Right ventricle myocardium superior (tissue), 1 donor: ENCODE measurements around the gene A2ML1. TPM values are rescaled to one million over a fixed set of nuclear protein-coding genes. Genes with fewer than 3 reads are reported as not detected.
"Not testable (repeated sequence)": the region's sequence is repeated elsewhere in the genome, so short reads cannot be mapped to it uniquely, and the experiment has no call there.

Experiments used
- ATAC-seq: fragments of 200-7000 bp; cut with Tn5 transposase; one replicate; pipeline ENCODE4 v1.9.1; 2020; ENCODE audit warnings: mild to moderate bottlenecking; ENCODE audit not compliant: poor library complexity
- DNase-seq: peaks from one replicate; pipeline ENCODE4 v3.0.0-alpha.2; 2020
- intact Hi-C: fragments of 100-400 bp; cut with DNase I; formaldehyde crosslinking; loops from one replicate; pipeline ENCODE4 v1.11.2; 2022
- total RNA-seq: library from RNA; stranded (reverse); fragmentation: NEBNext Ultra II Directional; extraction: Animal tissue kit (Norgen Biotek cat#: 25700); gene quantifications from one replicate; pipeline ENCODE4 v1.2.1, GENCODE V29; 2021
- donor health status: DM: no; HTN: yes; CAD: no; lungs with severe emphysema.

A2ML1 gene
- total RNA-seq, 1 donor from 2014 or later: not detected

DNA sequence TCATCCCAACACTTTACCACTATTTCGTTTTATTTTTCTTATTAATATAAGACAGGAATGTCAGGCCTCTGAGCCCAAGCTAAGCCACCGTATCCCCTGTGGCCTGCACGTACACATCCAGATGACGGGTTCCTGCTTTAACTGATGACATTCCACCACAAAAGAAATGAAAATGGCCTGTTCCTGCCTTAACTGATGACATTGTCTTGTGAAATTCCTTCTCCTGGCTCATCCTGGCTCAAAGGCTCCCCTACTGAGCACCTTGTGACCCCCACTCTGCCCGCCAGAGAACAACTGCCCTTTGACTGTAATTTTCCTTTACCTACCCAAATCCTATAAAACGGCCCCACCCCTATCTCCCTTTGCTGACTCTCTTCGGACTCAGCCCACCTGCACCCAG is 12.3 kb upstream of the A2ML1 start:
- DNase-seq, intact Hi-C loops, ATAC-seq: not testable (repeated sequence)

DNA sequence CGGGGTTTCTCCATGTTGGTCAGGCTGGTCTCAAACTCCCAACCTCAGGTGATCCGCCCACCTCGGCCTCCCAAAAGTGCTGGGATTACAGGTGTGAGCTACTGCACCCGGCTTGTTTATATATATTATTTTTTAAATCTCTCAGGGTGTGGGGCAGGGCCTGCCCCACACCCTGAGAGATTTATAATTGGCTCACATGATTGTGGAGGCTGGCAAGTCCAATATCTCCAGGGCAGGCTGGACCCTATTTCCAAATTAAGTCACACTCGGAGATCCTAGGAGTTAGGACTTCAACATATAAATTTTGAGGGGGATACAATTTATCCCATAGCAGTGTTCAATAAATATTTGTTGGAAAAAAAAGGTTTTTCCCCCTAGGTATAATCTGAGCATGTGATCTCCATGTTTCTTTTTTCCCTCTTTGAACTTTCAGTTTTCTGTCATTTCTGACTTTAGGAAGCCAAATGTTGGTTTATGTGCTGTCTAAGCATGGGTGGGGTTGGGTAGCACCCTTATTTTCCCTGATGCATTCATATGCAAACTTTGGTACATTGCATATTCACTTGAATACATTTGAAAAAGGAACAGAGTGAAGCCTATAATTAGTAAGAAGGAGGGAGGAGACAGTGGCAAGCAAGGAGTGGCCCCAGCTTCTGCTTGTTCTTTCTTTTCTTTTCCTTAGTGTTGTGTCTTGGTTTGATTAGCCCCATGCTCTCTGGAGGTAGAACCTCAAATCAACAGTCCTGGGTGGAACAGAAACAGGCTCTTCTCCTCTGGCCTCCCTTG is 8.7 kb upstream of the A2ML1 start:
- intact Hi-C loops: no loop called here
- DNase-seq (no peak), ATAC-seq (no peak)

DNA sequence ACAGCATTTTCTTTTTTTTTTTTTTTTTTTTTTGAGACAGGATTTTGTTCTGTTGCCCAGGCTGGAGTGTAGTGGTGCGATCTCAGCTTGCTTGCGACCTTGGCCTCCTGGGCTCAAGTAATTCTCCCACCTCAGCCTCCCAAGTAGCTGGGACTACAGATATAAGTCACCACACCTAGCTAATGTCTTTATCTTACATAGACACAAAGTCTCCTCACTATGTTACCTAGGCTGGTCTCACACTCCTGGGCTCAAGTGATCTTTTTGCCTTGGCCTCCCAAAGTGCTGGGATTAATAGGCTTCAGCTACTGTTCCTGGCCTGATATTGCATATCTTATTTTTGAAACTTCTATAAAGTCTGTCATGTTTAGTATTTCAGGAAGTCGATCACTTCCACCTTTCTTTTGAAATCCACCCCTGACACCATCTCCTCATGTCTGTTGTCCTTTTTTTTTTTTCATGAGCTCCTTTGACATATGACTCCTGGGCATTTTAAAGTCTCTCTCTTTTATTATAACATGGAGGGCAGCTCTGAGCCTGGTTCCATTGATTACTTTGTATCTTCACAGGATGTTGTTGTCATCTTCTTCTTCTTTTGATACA is 5.9 kb upstream of the A2ML1 start:
- ATAC-seq (no peak), DNase-seq (no peak)
- intact Hi-C loops: no loop called here

DNA sequence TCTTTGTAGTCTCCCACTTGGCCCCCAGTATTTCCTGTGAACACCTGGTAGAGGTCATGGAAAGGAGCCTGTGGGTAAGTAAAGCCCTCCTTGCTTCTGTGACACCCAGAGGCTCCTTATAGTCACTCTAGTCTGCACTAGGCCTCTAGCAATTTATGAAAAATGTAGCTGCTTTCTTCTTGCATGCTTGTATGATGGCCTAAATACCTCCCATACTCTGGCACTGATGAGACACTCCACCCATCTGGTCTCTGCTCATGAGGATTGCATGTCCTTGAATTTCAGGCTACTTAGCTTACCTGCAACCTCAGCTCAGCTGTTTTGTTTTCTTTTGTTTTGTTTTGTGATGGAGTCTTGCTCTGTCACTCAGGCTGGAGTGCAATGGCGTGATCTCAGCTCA is 4.6 kb upstream of the A2ML1 start:
- ATAC-seq: no peak
- no peak for DNase-seq
- intact Hi-C loops: no loop called here

DNA sequence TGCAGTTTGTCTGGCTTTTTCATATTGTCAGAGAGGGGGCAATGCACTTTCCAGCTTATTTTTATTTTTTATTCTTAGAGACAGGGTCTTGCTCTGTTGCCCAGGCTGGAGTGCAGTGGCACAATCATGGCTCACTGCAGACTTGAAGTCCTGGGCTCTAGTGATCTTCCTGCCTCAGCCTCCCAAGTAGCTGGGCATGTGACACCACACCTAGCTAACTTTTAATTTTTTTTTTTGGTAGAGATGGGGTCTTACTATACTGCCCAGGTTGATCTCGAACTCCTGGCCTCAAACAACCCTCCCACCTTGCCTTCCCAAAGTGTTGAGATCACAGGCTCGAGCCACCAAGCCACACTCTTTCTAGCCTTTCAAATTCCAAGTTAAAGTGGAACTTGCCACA is 3.9 kb upstream of the A2ML1 start:
- ATAC-seq: no peak
- intact Hi-C loops: no loop called here
- DNase-seq: no peak

DNA sequence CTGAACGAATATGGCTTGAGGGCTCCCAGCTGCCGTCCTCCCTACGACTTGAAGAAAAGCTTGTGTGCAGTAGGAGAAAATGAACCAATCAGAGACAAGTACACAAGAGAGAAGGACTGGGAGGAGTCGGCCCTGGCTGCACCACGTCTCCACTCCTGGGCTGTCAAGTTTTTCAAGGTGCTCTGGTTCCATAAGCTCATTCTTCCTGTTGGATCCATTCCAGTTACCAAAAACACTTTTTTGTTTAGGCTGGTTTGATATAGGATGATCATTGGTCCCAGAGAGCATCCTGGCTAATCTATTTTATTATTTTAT is 2.8 kb upstream of the A2ML1 start:
- no peak for ATAC-seq
- no peak for DNase-seq
- intact Hi-C loops: no loop called here

DNA sequence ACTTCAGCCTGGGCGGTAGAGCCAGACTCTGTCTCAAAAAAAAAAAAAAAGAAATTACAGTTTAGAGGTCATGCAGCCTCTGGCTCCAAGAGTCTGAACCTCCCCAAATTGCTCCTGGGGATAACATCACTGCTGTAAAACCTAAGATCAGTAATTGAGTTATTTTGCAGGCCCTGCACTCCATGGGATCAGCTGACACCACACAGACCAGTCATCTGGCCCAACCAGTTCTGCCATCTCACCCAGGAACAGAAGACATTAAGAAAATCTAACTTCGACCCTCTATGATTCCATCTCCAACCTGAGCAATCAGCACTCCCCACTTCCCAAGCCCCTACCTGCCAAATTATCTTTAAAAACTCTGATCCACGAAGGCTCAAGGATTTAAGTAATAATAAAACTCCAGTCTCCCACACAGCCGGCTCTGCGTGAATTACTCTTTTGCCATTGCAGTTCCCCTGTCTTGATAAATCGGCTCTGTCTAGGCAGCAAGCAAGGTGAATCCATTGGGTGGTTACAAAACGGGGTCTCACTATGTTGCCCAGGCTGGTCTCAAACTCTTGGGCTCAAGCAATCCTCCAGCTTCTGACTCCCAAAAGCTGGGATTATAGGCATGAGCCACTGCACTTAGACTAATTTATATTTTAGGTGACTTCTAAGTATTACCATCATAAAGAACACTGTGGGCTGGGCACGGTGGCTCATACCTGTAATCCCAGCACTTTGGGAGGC is 1.6 kb upstream of the A2ML1 start:
- DNase-seq, ATAC-seq: not testable (repeated sequence)
- intact Hi-C loops: loop anchor here (10.0 kb wide), 1 partner anchor 136 kb away; no protein-coding TSS in a partner anchor

DNA sequence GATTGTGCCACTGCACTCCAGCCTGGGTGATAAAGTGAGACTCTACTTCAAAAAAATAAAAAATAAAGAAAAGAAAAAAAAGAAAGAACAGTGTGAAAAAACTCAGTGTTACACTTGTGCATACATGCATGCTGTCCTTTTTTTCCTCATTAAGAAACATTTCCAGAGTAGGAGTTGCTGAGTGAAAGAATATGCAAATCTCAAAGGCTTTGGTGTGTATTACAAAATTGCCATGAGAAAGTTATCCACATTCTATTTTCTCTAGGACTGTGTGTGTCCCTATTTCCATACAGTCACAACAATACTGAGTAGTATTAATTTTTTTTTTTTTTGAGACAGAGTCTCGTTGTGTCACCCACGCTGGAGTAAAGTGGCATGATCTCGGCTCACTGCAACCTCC is 830 bp upstream of the A2ML1 start:
- DNase-seq: no peak
- no peak for ATAC-seq
- intact Hi-C loops: loop anchor here (10.0 kb wide), 1 partner anchor 137 kb away; no protein-coding TSS in a partner anchor

DNA sequence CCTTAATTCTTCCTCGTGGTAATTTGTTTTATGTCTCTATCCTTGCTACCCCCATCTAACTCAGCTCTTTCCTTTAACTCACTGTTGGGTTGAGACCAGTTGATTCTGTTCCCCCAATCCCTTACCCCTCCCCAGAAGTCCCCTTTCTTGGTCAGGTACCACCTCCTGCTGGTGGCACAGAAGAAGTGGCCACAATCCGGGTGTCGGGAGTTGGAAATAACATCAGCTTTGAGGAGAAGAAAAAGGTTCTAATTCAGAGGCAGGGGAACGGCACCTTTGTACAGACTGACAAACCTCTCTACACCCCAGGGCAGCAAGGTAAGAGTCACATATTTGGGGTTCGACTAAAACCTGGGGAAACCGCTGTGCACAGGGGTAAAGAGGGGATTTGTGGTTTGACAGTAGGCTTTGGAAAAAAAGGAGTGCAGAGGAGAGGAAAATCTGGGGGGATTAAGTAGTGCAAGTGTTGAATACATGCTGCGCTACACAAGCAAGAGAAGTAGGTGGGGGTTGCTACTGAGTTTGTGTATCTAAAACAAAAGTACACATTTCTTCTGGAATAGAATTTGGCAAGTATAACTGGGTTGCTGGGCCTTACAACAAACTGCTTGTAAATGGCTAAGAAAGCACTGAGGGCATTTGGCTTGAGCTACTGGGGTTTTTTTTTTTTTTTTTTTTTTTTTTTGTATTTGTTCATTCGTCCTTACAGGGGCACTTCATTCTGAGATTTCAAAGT is 1.3 kb downstream of the A2ML1 start:
- ATAC-seq (peak; percentile 36), DNase-seq (no peak)
- intact Hi-C loops: loop anchor here (10.0 kb wide), 1 partner anchor 139 kb away; no protein-coding TSS in a partner anchor

DNA sequence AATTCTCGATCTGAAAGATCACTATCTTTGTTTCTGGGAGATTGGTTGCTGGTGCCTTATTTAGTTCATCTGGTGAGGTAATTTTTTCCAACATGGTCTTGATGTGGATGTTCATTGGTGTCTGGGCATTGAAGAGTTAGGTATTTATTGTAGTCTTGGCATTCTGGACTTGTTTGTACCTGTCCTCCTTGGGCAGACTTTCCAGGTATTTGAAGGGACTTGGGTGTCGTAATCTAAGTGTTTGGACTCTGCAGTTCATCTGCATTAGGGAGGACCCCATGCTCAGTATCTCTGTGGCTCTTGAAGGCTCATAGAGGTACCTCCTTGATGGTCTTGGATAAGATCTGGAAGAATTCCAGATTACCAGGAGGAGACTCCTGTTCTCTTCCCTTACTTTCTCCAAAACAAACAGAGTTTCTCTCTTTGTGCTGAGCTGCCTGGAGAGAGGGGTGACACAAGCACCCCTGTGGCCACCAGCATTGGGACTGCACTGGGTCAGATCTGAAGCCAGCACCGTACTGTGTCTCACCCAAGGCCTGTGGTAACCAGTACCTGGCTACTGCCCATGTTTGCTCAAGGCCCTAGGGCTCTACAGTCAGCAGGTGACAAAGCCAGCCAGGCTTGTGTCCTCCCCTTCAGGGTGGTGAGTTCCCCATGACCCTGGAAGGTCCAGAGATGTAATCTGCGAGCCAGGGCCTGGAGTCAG is 5.3 kb downstream of the A2ML1 start:
- ATAC-seq (no peak), DNase-seq (no peak)
- intact Hi-C loops: loop anchor here (10.0 kb wide), 1 partner anchor 143 kb away; no protein-coding TSS in a partner anchor

DNA sequence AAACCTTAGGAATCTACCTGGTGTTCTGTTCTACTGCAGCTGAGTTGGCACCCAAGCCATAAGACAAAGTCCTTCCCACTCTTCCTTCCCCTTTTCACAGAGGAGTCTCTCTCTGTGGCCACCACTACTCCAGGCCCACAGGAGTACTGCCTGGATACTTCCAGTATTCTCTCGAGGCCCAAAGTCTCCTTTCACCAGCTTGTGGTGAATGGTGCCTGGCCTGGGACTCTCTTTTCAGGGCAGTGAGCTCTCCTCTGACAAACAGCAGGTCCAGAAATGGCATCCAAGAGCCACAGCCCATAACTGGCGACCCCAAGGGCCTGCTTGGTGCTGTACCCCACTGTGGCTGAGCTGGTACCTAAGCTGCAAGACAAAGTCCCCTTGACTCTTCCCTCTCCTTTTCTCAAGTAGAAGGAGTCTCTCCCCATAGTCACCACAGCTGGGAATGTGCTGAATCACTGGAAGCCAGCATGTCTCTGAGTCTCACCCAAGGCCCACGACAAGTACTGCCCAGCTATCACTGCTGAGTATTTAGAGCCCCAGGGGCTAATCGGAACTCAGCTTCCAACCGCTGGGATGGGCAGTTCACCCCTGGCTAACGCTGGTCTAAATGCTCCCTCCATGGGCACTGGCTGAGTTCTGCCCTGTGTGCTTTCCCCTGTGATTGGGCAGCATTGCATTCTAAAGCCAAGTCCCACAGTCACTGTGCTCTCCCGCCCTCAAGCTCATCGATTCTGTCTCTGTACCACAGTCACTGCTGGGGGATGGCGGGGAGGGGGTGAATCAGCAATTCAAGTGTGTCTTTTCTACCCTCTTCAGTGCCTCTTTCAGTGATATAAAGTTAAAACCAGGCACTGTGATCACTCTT is 6.1 kb downstream of the A2ML1 start:
- DNase-seq (no peak), ATAC-seq (no peak)
- intact Hi-C loops: loop anchor here (10.0 kb wide), 1 partner anchor 144 kb away; no protein-coding TSS in a partner anchor

DNA sequence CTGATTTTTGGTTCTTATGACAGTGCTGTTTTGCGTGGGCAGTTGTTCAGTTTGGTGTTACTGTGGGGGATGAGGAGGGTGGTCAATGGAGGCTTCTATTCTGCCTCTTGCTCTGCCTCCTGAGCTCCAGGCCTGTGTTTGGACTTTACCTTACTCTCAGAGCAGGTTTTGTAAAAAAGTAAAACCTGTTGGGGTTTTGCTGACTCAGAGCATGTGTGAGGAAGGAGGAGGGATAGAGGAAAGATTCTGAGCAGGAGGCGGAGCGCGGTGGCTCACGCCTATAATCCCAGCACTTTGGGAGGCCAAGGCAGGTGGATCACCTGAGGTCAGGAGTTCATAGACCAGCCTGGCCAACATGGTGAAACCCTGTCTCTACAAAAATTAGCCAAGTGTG is 6.7 kb downstream of the A2ML1 start:
- DNase-seq (no peak), ATAC-seq (no peak)
- intact Hi-C loops: loop anchor here (10.0 kb wide), 1 partner anchor 144 kb away; no protein-coding TSS in a partner anchor

DNA sequence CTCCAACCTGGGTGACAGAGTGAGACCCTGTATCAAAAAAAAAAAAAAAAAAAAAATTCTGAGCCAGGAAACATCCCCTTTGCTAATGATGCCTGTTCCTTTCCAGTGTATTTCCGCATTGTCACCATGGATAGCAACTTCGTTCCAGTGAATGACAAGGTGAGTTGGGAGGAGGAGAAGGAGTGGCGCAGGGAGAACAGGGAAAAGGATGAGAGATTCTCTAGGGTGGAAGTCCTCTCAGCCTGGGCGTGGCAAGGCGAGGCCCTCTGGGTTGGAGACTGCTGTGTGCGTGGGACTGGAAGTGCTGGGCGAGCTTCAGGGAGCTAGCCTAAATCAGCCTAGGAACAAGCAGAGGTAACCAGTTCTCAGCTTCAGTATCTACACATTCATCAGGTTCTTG is 7.2 kb downstream of the A2ML1 start:
- intact Hi-C loops: loop anchor here (10.0 kb wide), 1 partner anchor 145 kb away; no protein-coding TSS in a partner anchor
- DNase-seq: no peak
- ATAC-seq: no peak

DNA sequence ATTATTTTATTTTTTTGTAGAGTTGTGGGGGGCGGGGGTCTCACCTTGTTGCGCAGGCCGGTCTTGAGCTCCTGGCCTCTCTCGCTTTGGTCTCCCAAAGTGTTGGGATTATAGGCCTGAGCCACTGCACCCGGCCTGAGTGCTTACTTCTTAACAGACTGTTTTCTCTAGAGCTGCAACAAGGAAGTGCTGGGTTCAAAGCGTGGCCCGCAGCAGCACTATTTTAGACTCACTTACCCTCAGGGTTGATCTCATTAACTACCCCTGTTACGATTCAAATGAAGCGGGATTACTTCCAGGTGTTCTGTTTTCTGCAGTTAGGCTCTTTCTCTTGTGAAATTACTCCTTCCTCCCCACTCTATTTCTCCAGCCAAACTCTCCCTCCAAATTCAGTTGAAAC is 8.7 kb downstream of the A2ML1 start:
- DNase-seq (no peak), ATAC-seq (no peak)
- intact Hi-C loops: no loop called here

DNA sequence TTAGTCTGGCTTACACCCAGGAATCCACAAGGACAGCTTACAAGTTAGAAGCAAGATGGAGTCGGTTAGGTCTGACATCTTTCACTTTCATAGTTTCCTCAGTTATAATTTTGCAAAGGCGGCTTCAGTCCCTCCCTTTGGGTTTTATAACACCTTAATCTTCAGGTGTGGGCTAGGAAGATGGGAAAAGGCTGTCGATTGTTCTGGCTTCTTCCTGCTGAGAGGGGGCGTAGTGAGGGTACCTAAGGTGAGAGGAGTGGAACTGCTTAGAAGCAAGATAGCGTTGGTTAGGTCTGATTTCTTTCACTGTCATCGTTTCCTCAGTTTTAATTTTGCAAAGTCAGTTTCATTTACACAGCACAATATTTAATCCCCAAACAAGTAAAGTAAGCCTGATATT is 10.1 kb downstream of the A2ML1 start:
- intact Hi-C loops: no loop called here
- no peak for DNase-seq

DNA sequence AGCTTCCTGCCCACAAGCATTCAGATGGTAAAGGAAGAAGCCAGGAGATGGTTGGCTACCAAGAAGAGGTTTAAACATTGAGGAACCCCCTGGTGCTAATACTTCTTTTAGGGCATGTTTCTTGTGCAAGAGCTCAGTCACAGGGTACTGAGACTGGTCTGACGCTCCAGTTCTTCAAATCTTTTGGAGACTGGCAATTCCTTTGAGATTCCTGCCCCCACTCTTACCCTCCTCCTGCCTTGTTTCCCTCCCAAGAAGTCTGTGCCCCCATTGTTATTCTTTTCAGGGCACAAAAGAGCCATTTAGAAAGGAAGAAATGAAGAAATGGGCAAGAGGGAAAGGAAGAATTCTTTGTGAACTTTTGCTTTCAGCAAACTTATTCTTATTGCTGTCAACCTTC is 11.8 kb downstream of the A2ML1 start:
- no peak for ATAC-seq
- intact Hi-C loops: no loop called here
- DNase-seq: no peak

More for the DNA sequence above, 10.1 kb downstream of the A2ML1 start:
- no peak for ATAC-seq

DNA sequence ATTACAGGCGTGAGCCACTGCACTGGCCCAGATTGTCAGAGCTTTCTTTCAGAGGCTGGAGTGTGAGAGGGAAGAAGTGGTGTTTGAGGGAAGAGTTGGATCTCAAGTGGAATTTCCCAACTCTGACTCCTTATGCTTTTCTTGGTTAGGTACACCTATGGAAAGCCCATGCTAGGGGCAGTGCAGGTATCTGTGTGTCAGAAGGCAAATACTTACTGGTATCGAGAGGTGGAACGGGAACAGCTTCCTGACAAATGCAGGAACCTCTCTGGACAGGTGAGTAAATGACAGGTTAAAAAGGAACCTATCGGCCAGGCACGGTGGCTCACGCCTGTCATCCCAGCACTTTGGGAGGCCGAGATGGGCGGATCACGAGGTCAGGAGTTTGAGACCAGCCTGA is 14.9 kb downstream of the A2ML1 start:
- intact Hi-C loops: no loop called here
- DNase-seq (no peak), ATAC-seq (no peak)
